Measurements from ENCODE around the gene NF1. TPM values are rescaled to one million over a fixed set of nuclear protein-coding genes. Genes with fewer than 3 reads are reported as not detected.
"Not testable (repeated sequence)": the region's sequence is repeated elsewhere in the genome, so short reads cannot be mapped to it uniquely, and the experiment has no call there.

Gene NF1
- total RNA-seq, 1 donor from 2014 or later = 22.6 TPM

DNA sequence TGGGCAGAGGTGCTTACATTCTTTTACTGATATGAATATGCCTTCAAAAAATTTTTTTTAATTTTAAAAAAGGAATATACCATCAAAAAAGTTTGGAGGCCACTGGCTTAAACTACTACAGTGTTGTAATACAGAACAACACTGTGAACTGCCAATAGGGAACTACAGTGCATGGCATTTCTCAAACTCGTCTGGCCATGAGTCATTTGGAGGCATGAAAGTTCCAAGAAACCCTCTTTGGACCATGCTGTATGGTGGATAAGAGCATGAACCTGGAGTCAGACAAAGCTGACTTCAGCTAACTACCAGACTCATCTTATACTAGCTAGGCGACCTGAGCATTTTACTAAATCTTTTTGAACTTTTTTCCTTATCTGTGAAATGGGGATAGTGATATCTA lies 9.2 kb upstream of the NF1 start:
- no peak for DNase-seq (ENCODE audit: low read depth in 2 of 2)

- no peak for DNase-seq (ENCODE audit: low read depth in 2 of 2)
Measured at GRCh38 chr17:31089471-31089870, 5.3 kb upstream of the NF1 start.

DNA sequence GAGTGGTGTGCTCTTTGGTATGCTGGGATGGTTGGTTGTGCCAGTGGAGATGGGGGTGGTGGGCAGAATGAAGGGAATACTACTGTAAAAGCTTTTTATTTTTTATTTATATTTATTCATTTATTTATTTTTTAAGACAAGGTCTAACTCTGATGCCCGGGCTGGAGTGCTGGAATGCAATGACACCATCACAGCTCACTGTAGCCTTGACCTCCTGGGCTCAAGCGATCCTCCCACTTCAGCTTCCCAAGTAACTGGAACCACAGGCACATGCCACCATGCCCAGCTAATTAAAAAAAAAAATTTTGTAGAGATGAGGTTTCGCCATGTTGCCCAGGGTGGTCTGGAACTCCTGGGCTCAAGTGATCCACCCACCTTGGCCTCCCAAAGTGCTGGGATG lies 4.1 kb upstream of the NF1 start:
- not testable (repeated sequence) for DNase-seq (ENCODE audit: low read depth in 2 of 2)

GRCh38 chr17:31092475-31093064 lies 2.2 kb upstream of the NF1 start:
- DNase-seq (ENCODE audit: low read depth in 2 of 2) = no peak

DNA sequence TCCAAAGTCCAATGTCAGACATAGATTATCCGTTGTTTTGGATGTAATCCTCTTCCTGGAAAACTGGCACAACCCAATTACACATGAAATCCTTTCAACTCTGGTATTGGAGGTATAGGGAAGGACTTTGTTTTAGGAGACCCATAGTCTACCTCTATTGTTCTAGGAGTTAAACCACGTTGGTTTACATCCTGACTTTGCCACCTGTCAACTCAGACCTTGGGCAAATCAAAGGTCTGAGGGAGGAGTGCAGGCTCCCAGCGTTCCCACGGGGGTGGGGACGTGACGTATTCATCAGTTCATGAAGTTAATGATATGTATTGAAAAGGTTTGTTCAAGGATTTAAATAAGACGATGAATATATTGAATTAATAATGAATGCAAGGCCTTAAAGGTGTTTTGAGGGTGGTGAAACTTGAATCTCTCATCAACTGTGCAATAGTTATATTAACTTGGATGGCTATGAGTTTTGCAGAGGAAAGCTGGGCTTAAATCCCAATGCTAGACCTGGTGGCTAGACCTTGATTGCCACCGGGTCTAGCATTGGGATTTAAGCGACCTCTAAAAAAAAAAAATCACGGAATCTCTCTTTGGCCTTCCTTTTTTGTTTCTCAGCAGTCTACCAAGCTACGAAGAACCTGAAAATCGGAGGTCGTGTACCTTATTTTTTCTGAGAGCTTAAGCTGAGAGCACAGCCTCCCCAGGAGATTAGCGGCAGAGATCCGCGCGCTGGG lies 744 bp upstream of the NF1 start:
- no peak for DNase-seq (ENCODE audit: low read depth in 2 of 2)

GRCh38 chr17:31095236-31096105 lies 694 bp downstream of the NF1 start:
- peak in 1 of 2 donors; percentile 38 for DNase-seq (ENCODE audit: low read depth in 2 of 2)

DNA sequence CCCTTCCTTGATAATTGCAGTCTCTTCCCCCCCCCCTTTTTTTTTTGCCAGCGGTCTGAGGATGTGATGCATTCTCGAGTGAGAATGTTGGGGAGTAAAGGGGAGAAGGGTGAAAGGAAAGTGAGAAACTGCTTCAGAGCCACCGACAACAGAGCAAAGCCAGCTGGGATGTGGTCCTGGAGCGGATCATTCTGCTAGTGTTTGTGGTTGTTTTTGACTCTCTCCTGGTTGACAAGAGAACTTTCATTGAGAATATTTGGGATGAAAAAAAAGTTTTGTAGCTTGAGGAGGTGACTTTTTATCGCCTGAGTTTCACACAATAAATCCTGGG lies 1.3 kb downstream of the NF1 start:
- no peak for DNase-seq (ENCODE audit: low read depth in 2 of 2)

- no peak for DNase-seq (ENCODE audit: low read depth in 2 of 2)
Measured at GRCh38 chr17:31099016-31099415, 4.2 kb downstream of the NF1 start.

DNA sequence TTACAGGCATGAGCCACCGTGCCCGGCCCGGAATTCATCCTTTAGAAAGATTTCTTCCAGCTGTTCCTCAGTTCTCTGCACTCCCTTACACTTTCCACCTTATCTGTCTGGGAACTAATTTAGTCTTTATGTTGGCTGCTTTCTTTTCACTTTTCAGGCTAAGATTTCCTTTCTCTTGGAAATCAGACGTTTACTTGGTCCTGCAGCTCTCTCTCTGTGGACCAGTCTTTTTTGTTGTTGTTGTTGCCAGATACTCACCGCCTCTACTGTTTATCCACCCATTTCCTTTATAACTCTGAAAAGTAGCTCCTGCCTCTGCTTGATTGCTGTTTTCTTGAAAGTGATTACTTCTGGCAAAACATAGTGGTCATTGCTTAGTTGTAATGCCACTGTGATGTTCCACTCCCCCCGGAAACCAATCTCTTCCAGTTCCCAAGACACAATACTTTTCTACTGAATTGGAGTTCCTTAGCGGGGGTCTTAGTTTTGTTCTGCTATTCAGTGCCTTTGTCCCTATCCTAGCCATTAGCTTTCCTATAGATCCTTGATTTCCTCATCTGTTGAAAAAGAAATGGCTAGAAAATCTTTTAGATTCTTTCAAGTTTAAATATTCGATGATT lies 6.2 kb downstream of the NF1 start:
- DNase-seq (ENCODE audit: low read depth in 2 of 2) = peak in 1 of 2 donors; percentile 7

- DNase-seq (ENCODE audit: low read depth in 2 of 2) = no peak
Measured at GRCh38 chr17:31101943-31102342, 7.2 kb downstream of the NF1 start.

- no peak for DNase-seq (ENCODE audit: low read depth in 2 of 2)
Measured at GRCh38 chr17:31105991-31106390, 11.2 kb downstream of the NF1 start.

GRCh38 chr17:31111183-31111582 lies 16.4 kb downstream of the NF1 start:
- no peak for DNase-seq (ENCODE audit: low read depth in 2 of 2)

DNA sequence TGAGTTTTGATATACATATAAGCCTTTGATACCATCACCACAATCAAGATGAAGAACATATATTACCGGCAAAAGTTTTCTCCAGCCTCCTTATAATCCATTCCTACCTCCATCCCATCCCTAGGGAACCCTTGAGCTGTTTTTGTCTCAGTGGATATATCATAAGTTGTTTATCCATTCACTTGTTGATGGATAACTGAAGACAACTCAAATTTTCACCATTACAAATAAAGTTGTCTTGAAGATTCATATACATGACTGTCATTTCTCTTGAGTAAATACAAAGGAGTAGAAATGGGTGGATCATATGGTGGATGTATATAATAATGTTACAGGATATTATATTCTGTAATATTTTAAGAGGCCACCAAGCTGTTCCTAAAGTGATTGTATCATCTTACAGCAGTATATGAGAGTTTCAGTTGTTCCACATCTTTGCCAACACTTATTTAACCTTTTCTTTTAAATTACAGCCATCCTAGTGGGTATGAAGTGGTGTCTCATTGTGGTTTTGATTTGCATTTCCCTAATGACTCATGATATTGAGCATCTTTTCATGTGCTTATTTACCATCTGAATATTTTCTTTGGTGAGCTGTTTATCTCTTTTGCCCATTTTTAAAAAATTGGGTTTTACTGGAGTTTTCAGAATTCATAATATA lies 17.4 kb downstream of the NF1 start:
- no peak for DNase-seq (ENCODE audit: low read depth in 2 of 2)

DNA sequence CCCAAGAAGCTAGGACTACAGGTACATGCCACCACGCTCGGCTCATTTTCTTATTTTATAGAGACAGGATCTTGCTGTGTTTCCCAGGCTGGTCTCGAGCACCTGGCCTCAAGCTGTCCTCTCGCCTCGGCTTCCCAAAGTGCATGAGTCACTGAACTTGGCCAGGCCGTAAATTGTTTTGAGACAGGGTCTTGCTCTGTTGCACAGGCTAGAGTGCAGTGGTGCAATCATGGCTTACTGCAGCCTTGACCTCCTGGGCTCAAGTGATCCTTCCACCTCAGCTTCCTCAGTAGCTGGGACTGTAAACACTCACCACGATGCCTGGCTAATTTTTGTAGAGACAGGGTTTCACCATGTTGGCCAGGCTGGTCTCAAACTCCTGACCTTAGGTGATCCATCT lies 18.6 kb downstream of the NF1 start:
- not testable (repeated sequence) for DNase-seq (ENCODE audit: low read depth in 2 of 2)

GRCh38 chr17:31113939-31114338 lies 19.2 kb downstream of the NF1 start:
- DNase-seq (ENCODE audit: low read depth in 2 of 2) = no peak

DNA sequence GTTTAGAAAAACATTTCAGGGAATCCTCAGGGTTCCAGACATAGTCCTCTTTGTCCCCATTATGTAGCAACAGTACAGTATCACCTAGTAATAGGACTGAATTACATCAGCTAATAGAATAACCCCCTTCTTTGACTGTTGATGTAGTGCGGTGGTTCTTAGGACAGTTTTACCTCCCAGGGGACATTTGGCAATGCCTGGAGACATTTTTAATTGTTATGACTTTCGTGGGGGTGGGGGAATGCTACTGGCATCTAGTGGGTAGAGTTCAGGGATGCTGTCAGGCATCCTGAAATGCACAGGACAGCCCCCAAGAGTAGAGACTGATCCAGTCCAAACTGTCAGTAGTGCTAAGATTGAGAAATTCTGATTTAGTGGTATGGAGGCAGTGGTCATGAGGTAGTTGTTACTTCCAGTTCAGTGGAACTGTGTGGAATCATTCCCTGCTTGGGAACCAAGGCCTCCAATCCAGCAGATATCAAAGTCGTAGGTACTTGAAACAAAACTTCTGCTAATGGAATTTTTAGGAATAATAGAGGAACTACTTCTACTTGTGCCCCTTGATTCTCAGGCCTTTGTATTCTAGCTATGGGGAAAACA lies 20.3 kb downstream of the NF1 start:
- DNase-seq (ENCODE audit: low read depth in 2 of 2) = no peak

DNA sequence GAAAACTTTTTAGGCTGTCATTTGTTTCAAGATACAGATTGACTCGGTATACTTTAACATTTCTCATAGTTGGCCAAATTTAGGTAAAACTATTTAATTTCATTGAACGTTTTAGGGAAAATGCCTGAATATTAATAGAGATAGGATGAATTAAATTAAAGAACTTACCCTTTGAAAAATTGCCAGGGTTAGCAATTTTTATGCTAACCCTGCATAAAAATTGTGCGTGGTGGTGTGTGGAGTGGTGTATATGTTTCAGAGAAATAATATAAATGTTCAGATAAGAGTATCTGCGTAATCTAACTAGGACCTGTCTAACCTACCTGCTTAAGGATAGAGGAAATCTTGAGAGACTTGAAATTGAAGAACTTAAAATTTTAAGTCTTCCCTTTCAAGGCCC lies 21.4 kb downstream of the NF1 start:
- no peak for DNase-seq (ENCODE audit: low read depth in 2 of 2)

- no peak for DNase-seq (ENCODE audit: low read depth in 2 of 2)
Measured at GRCh38 chr17:31122746-31123145, 28.0 kb downstream of the NF1 start.

DNA sequence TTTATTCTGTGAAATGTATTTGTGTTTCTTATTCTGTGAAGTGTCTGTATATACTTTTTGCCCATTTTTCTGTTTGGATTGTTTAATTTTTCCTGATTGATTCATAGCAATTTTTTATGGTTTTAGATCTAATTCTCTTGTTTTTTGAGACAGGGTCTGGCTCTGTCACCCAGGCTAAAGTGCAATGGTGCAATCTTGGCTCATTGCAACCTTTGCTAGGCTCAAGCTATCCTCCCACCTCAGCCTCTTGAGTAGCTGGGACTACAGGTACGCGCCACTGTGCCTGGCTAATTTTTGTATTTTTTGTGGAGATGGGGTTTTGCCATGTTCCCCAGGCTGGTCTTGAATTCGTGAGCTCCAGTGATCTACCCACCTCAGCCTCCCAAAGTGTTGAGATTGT lies 31.5 kb downstream of the NF1 start:
- DNase-seq (ENCODE audit: low read depth in 2 of 2) = no peak

DNA sequence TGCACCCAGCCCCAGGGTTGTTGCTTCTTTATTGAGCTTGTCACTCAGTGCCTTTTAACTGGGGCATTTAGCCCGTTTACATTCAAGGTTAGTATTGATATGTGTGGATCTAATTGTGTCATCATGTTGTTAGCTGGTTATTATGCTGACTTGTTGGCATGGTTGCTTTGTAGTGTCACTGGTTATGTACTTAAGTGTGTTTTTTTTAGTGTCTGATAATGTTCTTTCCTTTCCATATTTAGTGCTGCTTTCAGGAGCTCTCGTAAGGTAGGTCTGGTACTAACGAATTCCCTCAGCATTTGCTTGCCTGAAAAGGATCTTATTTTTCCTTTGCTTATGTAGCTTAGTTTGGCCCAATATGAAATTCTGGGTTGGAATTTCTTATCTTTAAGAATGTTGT lies 33.5 kb downstream of the NF1 start:
- DNase-seq (ENCODE audit: low read depth in 2 of 2) = no peak
